Ishikawa (cell line): ENCODE measurements around the gene ZAP70.

Experiments
- CREB1 ChIP-seq: IDR thresholded peaks from 2 replicates; pipeline ENCODE4 v1.6.1; 2012; ENCODE audit warnings: low read depth
- EGR1 ChIP-seq: IDR thresholded peaks from 2 replicates; pipeline ENCODE4 v1.6.1; 2012
- EP300 ChIP-seq: IDR thresholded peaks from 2 replicates; pipeline ENCODE4 v1.6.1; 2012; ENCODE audit warnings: borderline replicate concordance
- RAD21 ChIP-seq: IDR thresholded peaks from 2 replicates; pipeline ENCODE4 v1.6.1; 2012; ENCODE audit warnings: low read depth
- REST ChIP-seq: IDR thresholded peaks from 2 replicates; pipeline ENCODE4 v1.6.1; 2012; ENCODE audit warnings: low read depth, mild to moderate bottlenecking
- TEAD4 ChIP-seq: IDR thresholded peaks from 2 replicates; pipeline ENCODE4 v1.6.1; 2012
- YY1 ChIP-seq: IDR thresholded peaks from 2 replicates; pipeline ENCODE4 v1.6.1; 2012; ENCODE audit warnings: low read depth
- ZBTB7A ChIP-seq: IDR thresholded peaks from 2 replicates; pipeline ENCODE4 v1.6.1; 2012; ENCODE audit warnings: low read depth
- TF ChIP-seq, protein P1 (sequence below): IDR thresholded peaks from 2 replicates; pipeline ENCODE4 v1.6.1; 2012
- TF ChIP-seq, protein P2 (sequence below): IDR thresholded peaks from 2 replicates; pipeline ENCODE4 v1.6.1; 2012

- TF ChIP-seq CREB1 (no peak), REST (no peak), EP300 (no peak), TEAD4 (no peak), RAD21 (no peak), YY1 (no peak), EGR1 (no peak), ZBTB7A (no peak)
- TF ChIP-seq, protein P1, sequence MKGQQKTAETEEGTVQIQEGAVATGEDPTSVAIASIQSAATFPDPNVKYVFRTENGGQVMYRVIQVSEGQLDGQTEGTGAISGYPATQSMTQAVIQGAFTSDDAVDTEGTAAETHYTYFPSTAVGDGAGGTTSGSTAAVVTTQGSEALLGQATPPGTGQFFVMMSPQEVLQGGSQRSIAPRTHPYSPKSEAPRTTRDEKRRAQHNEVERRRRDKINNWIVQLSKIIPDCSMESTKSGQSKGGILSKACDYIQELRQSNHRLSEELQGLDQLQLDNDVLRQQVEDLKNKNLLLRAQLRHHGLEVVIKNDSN: no peak
- TF ChIP-seq, protein P2, sequence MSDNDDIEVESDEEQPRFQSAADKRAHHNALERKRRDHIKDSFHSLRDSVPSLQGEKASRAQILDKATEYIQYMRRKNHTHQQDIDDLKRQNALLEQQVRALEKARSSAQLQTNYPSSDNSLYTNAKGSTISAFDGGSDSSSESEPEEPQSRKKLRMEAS: no peak
Observed at GRCh38 chr2:97752342-97753334, 39.3 kb downstream of the ZAP70 start.
